Activated T-cell treated with anti-CD3 and anti-CD28 coated beads, Interleukin-2, amount 50 U/mL, for 48 hours (primary cell): ENCODE data around the gene ENHO.

ENCODE experiments used
- DNase-seq, 2 experiments: peaks; one replicate each; pipeline ENCODE4 v3.0.0-alpha.2; 2020

ENHO gene

GRCh38 chr9:34505370-34506120 lies 17.2 kb downstream of the ENHO start:
- no peak for DNase-seq

- DNase-seq, result no peak
Measured at GRCh38 chr9:34503406-34503805, 19.4 kb downstream of the ENHO start.

DNA sequence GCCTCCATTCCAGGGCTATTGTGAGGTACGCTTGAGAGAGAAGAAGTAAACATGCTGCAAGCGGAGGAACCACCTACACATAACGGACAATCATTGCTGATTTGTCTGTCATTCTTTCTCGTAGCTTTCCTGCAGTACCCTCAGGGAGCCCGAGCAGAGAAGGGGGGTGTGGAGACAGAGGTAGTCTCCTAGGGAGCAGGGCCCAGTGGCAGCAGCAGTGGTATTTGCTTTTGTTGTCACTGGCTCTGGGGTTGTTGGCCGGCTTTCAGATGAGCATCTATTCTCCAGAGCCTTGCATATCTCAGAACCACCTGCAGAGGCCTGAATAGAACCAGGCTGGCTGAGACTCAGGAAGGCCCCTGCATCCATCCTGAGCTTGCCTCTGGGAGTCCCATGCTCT lies 19.9 kb downstream of the ENHO start:
- no peak for DNase-seq

GRCh38 chr9:34502471-34502870 lies 20.3 kb downstream of the ENHO start:
- DNase-seq, result no peak

DNA sequence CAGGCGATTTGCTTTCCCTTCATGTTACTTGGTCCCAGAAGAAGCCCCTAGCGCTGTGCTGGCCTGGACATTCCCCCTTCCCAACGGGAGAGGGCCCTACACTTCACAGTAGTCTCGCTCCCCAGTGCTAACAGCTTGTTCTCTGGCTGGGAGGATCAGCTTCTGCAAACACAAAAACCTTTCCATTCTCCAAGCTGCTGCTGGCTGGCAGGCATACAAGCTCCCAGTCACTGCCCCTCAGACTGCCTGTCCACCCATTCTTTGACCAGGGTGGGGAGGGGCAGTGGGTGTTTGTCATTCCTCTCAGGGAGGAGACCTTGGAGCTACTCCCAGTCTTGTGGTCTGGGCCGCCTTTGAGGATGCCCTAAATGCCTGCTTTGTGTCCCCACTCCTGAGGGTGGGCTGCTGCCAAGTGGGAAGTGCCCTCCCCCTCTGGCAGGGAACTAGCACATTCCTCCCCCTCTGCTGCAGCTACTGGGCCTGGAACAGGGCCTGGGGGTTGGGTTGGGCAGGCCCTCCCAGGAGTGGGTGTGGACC lies 20.8 kb downstream of the ENHO start:
- no peak for DNase-seq

DNA sequence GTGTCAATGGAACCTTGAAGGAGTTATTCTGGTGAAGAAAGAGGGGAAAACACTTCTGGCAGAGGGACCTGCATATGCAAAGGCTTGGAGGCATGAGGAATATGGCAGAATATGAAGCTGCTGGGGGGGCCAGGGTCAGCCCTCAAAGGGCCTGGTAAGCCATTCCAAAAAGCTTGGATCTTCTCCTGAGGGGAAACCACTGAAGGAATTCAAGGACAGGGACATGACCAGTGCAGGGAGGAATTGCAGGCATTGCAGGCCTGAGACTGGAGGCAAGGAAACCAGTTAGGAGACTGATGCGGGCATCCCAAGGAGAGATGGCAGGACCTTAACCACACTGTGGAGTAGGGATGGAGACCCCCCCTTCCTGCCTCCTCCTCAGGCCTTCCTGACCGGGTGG lies 21.4 kb downstream of the ENHO start:
- DNase-seq, result no peak

DNA sequence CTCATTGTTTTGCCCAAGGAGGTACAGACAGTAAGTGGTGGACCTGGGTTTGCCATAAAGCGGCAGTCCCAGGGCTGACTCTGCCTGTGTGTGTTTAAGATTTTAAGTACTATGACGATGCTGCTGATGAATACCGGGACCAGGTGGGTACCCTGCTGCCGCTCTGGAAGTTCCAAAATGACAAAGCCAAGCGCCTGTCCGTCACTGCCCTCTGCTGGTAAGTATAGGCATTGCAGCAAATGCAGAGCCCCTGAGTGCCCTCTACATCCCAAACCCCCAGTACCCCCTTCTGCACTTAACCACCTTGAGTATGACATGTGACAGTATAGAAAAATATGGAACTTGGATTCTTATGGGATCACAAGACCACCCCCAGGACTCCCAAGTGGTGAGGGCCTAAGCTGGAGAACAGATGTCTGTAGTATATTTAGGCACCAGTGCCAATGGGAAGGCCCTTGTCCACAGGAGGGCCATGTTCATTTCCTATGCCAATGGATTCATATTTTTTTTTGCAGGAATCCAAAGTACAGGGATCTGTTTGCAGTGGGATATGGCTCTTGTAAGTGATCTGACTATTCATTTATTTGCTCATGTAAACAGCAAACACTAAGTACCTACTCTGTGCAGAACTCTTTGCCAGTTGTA lies 22.0 kb downstream of the ENHO start:
- peak; percentile 90 to 91 for DNase-seq

DNA sequence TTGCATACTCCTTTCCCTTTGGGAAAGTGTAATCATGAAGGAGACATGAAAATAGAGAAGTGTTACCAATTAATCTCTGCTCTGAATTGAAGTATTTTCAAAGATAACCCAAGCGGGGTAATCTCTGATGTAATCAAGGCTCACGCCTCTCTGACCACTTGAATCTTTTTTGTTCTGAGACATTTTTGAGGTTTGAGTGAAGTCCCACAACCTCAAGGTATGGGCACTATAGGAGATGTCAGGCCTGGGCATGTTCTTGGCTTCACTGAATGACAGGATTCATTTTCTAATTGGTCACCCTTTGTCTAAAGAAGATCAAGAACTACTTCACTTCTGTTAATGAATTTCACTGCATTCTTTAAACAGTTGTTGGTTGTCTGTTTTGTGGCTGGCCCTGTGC lies 23.7 kb downstream of the ENHO start:
- no peak for DNase-seq

DNA sequence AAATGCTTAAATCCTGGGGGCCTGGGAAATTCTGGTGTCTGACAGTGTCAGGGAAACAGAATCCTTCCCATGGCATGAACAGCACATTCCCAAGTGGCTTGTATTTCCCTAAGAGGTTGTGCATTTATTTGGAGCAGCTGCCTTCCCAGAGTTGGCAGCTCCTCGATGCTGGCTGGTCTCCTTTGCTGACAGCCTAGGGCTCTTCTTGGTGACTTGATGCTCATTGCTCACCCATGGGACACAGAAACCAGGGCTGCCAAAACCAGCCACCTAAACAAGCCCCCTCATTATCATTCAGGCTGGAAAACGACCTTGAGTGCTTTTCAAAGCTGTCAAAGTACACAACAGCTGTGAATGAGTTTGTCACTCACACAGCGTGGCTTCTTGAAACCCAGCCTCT lies 24.2 kb downstream of the ENHO start:
- DNase-seq, result no peak

DNA sequence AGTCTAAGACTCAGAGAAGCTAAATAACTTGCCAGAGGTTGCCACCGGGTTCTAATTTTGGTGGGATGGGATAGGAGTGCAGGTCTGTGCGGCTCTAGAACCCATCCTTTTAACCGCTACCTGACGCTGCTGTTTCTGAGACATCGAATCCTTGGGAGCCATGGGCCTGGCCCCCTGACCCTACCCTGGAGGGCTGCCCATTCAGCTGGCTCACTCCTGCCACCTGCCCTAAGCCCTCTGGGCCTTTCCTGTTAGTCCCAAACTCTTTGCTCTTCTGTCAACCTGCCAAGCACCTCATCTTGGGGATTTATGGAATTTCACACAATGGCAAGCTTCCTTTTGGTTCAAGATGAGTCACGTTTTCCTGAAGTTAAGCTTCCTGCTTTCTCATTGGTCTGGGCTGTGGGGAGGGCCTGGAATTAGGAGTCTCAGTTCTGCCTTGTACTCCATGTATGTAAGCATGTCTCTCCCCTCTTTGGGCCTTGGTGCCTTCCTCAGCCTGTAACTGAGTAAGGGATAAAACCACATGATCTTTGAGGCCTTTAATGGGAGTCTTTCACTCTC lies 26.6 kb downstream of the ENHO start:
- DNase-seq, result no peak

DNA sequence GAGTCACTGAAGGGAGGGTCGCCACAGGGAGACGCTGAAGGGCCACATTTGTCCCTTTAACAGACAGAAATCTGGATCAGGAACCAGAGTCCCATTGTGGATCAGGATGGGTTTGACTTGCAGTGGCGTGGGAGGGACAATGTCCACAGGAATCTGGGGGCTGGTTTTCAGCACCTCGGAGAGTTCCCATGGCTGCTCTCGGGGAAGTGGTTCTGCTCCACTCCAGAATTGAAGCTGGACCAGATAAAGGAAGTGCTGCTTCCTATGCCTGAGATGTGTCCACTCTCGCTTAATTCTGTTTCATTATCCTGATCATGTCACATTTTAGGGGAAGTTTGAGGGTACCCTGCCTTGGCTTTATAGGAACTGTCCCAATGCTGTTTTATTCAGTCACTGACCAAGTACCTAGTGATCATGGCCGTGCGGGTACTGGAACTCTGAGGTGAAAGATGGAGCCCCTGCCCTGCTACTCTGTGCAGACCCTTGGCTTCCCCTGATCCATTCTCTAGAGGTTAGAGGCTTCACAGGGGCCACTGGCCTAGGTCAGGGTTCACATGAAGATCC lies 28.7 kb downstream of the ENHO start:
- peak in 1 of 2 experiments; percentile 36 for DNase-seq

GRCh38 chr9:34492051-34492450 lies 30.7 kb downstream of the ENHO start:
- DNase-seq, result no peak

DNA sequence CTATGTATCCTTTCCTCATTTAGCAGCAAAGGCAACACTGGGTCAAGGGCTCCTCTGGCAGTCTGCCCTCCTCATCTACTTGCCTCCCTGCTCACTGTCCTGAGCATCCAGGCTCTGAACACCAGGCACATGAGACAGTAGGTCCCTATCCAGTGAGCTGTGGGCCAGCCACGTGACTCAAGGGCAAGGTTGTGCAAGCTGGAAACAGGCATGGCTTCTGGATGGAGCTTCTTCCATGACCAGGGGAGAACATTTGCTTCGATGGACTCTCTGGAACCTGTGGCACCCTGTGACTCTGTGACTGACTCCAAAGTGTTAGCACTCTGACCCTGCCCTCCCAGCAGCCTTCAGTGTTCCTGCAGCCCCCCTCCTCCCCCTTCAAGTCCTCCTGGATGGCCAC lies 31.2 kb downstream of the ENHO start:
- DNase-seq, result no peak

- DNase-seq, result no peak
Measured at GRCh38 chr9:34490760-34491159, 32.0 kb downstream of the ENHO start.

- DNase-seq, result no peak
Measured at GRCh38 chr9:34490360-34490759, 32.4 kb downstream of the ENHO start.

GRCh38 chr9:34486572-34486971 lies 36.2 kb downstream of the ENHO start:
- no peak for DNase-seq

DNA sequence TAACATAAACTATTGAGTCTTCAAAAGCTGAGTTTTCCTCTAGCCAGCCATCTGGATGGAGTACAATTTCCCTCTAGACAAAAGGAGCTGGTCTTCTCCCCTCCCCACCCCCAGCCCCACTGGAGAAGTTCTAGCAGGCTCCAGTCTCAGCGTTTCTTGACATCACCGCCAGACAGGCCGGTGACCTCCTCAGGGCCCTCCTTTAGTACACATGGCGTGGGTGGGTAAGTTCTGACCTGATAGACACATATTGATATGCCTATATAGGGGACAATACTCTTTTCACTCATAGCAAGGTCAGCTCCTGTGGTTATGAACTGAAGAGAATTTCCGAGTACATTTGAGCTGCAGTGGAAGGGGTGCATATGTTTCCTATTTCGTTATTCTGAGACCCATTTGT lies 37.0 kb downstream of the ENHO start:
- peak in 1 of 2 experiments; percentile 10 for DNase-seq

DNA sequence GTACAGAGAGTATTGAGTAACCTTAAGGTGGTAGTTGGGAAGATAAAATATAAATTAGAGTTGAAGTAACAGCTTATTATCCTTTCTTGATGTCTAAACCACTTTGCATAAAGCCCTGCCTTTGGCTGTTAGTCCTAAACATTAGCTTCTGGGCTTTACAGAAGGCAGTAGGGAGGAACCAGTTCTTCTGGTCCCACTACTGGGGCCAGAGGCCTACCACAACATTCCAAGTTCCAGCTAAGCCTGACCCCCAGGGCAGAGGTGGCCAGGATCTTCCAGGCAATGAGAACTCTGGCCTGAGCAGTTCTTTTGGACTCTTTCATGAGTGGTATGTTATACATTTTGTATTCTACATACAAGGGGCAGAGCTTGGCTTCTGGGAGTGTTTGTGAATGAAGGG lies 38.1 kb downstream of the ENHO start:
- peak in 1 of 2 experiments; percentile 3 for DNase-seq

- DNase-seq, result peak in 1 of 2 experiments; percentile 3
Measured at GRCh38 chr9:34482746-34483145, 40.0 kb downstream of the ENHO start.

- DNase-seq, result peak in 1 of 2 experiments; percentile 14
Measured at GRCh38 chr9:34481620-34482019, 41.2 kb downstream of the ENHO start.

DNA sequence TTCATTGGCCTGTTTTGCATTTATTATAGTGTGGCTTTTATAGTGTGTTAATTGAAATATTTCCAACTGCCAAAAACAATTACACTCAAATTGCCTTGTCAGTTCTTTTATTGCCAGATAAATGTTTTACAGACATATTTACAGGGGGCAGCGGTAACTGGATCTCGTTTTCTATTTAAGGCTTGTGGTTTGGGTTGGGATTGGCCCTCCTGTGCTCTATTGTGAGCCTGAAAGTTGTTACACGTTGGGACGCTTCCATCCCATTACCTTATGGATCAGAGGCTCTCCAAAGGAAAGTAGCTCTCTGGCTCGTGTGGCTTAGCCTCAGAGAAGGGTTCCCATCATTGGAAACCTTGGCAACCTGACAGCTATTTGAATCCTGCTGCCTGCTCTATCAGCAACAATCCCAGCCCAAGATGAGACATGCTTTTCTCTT lies 43.3 kb downstream of the ENHO start:
- no peak for DNase-seq

- no peak for DNase-seq
Measured at GRCh38 chr9:34477541-34477940, 45.2 kb downstream of the ENHO start.

GRCh38 chr9:34475097-34475496 lies 47.7 kb downstream of the ENHO start:
- DNase-seq, result no peak
